Mammary epithelial cell (primary cell): ENCODE measurements around the gene TEFM.

ENCODE experiments used
- CTCF ChIP-seq, 2 donors: IDR thresholded peaks in 1 of 2; conservative IDR thresholded peaks in 1 of 2; 2 replicates each; pipeline ENCODE4 v1.5.1; 2011 to 2012; ENCODE audit warnings: inconsistent platforms in 2 of 2, low read length in 2 of 2, mild to moderate bottlenecking in 2 of 2, control low read depth in 1 of 2, low read depth in 1 of 2; ENCODE audit not compliant: insufficient read depth in 1 of 2; ENCODE audit errors: extremely low read depth in 1 of 2
- EZH2 ChIP-seq: IDR thresholded peaks from 2 replicates; pipeline ENCODE4 v1.6.1; 2012; ENCODE audit warnings: low read length, inconsistent platforms, borderline replicate concordance

GRCh38 chr17:30854146-30854545, 51.9 kb downstream of the TEFM start:
- TF ChIP-seq EZH2 (no peak), CTCF (conservative IDR thresholded peaks at IDR 0.05 in 1 of 2, IDR thresholded peaks at IDR 0.05 in 1 of 2; ENCODE audit: extremely low read depth in 1 of 2, insufficient read depth in 1 of 2, low read depth in 1 of 2, low read length in 2 of 2) (no peak)
